Heart left ventricle (tissue), 16 donors: ENCODE data around the gene HOXD3. TPM values are rescaled to one million over a fixed set of nuclear protein-coding genes. Genes with fewer than 3 reads are reported as not detected.

Experiments used
- ATAC-seq, 4 donors: fragments of 200-7000 bp; cut with Tn5 transposase; one replicate each; pipeline ENCODE4 v1.9.1; 2020 to 2022; ENCODE audit warnings: moderate library complexity in 4 of 4, mild to moderate bottlenecking in 3 of 4, moderate number of reproducible peaks in 1 of 4
- DNase-seq, 5 donors: peaks; one replicate each; pipeline ENCODE4 v3.0.0-alpha.2; 2020
- H3K27ac ChIP-seq, 12 donors: fragments of 200-600 bp; sonication (generic) in 4 of 12; one replicate each; pipeline versions ENCODE4 v1.5.0 to v1.8.0; 2016 to 2022; ENCODE audit warnings: mild to moderate bottlenecking in 2 of 12
- H3K27me3 ChIP-seq, 9 donors: fragments of 200-600 bp; sonication (generic) in 2 of 9; one replicate each; pipeline versions ENCODE4 v1.5.1 to v1.8.0; 2016 to 2022; ENCODE audit warnings: mild to moderate bottlenecking in 3 of 9
- H3K36me3 ChIP-seq, 9 donors: fragments of 200-600 bp; sonication (generic) in 2 of 9; one replicate each; pipeline versions ENCODE4 v1.5.0 to v1.8.0; 2018 to 2022; ENCODE audit warnings: mild to moderate bottlenecking in 2 of 9
- H3K4me1 ChIP-seq, 12 donors: fragments of 200-600 bp; sonication (generic) in 4 of 12; one replicate each; pipeline versions ENCODE4 v1.5.0 to v1.8.0; 2016 to 2022; ENCODE audit warnings: mild to moderate bottlenecking in 3 of 12
- H3K4me3 ChIP-seq, 12 donors: fragments of 200-600 bp; sonication (generic) in 4 of 12; one replicate each; pipeline versions ENCODE4 v1.5.0 to v1.8.0; 2017 to 2022; ENCODE audit warnings: mild to moderate bottlenecking in 9 of 12, moderate library complexity in 4 of 12
- H3K9me3 ChIP-seq, 12 donors: fragments of 200-600 bp; sonication (generic) in 4 of 12; one replicate each; pipeline versions ENCODE4 v1.5.0 to v1.8.0; 2016 to 2022; ENCODE audit warnings: mild to moderate bottlenecking in 1 of 12
- CTCF ChIP-seq, 12 donors: fragments of 200-600 bp; sonication (generic) in 4 of 12; IDR thresholded peaks; one replicate each; pipeline versions ENCODE4 v1.5.0 to v1.8.0; 2018 to 2022; ENCODE audit warnings: antibody characterized with exemption in 12 of 12, mild to moderate bottlenecking in 5 of 12
- POLR2A ChIP-seq, 2 donors: fragments of 450-650 bp; IDR thresholded peaks; one replicate each; pipeline ENCODE4 v1.6.1; 2017; ENCODE audit warnings: antibody characterized with exemption in 2 of 2, mild to moderate bottlenecking in 2 of 2, moderate library complexity in 2 of 2
- WGBS, 4 donors: extraction: QIAGEN DNeasy Blood & Tissue Kit in 2 of 4; methylation state at CpG; one replicate each; pipeline versions ENCODE4 v1.1.5 to v1.1.7; 2013 to 2018; 5-methylcytosine and 5-hydroxymethylcytosine counted together
- intact Hi-C, 10 donors: fragments of 100-400 bp; cut with DNase I; formaldehyde crosslinking; loops; one replicate each; pipeline versions ENCODE4 v1.11.1 to v1.14.2; 2022
- polyA plus RNA-seq, 2 donors: library from polyadenylated mRNA; stranded (reverse); fragments of 200-250 nt; gene quantifications; one replicate each; pipeline ENCODE4 v1.2.3, GENCODE V29; 2013
- total RNA-seq, 9 donors: library from RNA; depleted of rRNA in 2 of 9; stranded (reverse); fragments of >200 nt in 2 of 9; fragmentation: NEBNext Ultra II Directional in 3 of 9; extraction: Animal tissue kit (Norgen Biotek cat#: 25700) in 3 of 9; gene quantifications; one replicate each; pipeline versions ENCODE4 v1.1.0 to v1.2.4, GENCODE V29; 2016 to 2023
- donor health status: ischemic (EF 13 %, LVEDD 7.1; RV severe dilation, severe dysfunction).
- donor health status: healthy with polysubstance abuse.
- donor health status: DM: no; HTN: yes; CAD: no.
- donor health status: DM: no; HTN: no; CAD: no.
- donor health status: ischemic (EF 25% LVEDD 6.9; RV normal size, moderate dysfunction).
- donor health status: ischemic (EF 25% LVEDD 5.7; RV mildly dilated, moderate dysfunction).
- donor health status: healthy.
- donor health status: DM: yes; HTN: yes; CAD: no.
- donor health status: ischemic (EF 35%, LVEDD 5.7; RV mildly dilated, moderate dysfunction).
- donor health status: nonischemic (EF 11% LVEDD 7.7; RV severe dilation, severe dysfunction).
- donor health status: DM: yes; HTN: yes; CAD: no.
- donor health status: PGD.
- donor health status: ischemic (EF 29% LVEDD 5.4; RV normal size, mild dysfunction).
- donor health status: nonischemic (EF 23%, LVEDD 6.1; RV moderate dilation, normal function).

Gene HOXD3
- total and polyA plus RNA-seq, 11 donors = 0.04 to 1.4 (median 0.52) TPM

- H3K27me3 ChIP-seq = peaks cover 45 to 100% (median 82%) of the 10 kb centered on the region in 9 donors
Measured at GRCh38 chr2:176187899-176188773, 31.0 kb downstream of the HOXD3 start, which contains the start of gene HOXD1. Gene HOXD1 (plus strand): TSS chr2:176188668. CDS start chr2:176188802, 134 bp downstream.

DNA sequence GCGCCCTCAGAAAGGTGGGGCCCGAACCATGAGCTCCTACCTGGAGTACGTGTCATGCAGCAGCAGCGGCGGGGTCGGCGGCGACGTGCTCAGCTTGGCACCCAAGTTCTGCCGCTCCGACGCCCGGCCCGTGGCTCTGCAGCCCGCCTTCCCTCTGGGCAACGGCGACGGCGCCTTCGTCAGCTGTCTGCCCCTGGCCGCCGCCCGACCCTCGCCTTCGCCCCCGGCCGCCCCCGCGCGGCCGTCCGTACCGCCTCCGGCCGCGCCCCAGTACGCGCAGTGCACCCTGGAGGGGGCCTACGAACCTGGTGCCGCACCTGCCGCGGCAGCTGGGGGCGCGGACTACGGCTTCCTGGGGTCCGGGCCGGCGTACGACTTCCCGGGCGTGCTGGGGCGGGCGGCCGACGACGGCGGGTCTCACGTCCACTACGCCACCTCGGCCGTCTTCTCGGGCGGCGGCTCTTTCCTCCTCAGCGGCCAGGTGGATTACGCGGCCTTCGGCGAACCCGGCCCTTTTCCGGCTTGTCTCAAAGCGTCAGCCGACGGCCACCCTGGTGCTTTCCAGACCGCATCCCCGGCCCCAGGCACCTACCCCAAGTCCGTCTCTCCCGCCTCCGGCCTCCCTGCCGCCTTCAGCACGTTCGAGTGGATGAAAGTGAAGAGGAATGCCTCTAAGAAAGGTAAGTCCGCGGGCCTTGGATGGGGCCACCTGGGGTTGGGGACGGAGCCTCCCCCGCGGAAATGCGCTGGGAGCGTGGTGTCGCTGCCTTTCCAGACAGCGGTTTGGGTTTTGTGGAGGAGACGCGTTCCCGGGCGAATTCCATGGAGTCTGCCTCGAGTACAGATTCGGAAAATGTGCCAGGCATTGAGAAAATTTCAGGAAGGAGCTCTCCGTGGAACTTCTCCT, 31.9 kb downstream of the HOXD3 start:
- ATAC-seq (peak in 1 of 4 donors; percentile 24), DNase-seq (no peak)
- H3K4me3 ChIP-seq = peak overlapping the region; percentile 35 to 73 (median 56)
- 1 to 4% (median 2%) methylated on average over 64 to 98 of the region's 98 CpGs for WGBS, 4 donors
- intact Hi-C loops = no loop called here
- H3K27ac ChIP-seq = peak overlapping the region in 3 of 12 donors; percentile 26 to 70 (median 29)
- H3K9me3 ChIP-seq = no peaks in the 10 kb centered on the region
- TF ChIP-seq CTCF (IDR thresholded peaks at IDR 0.05) (no peak), POLR2A (IDR thresholded peaks at IDR 0.05) (no peak)
- H3K4me1 ChIP-seq = peaks cover 5 to 32% (median 22%) of the 10 kb centered on the region in 12 donors
- peaks cover 45 to 100% (median 84%) of the 10 kb centered on the region in 9 donors for H3K27me3 ChIP-seq
- no peaks in the 10 kb centered on the region for H3K36me3 ChIP-seq

More at GRCh38 chr2:176187899-176188773, 31.0 kb downstream of the HOXD3 start, which contains the start of gene HOXD1:
- peak within 1 kb of the TSS in 4 of 12 donors; percentile 17 to 70 (median 28) for H3K27ac ChIP-seq
- WGBS, 4 donors = 1 to 2% (median 1%) methylated on average over 31 to 68 of the region's 68 CpGs
- ATAC-seq (peak in 2 of 4 donors; percentile 60 to 82), DNase-seq (peak in 3 of 5 donors; percentile 39 to 70 (median 42))
- intact Hi-C loops = no loop called here
- no peaks in the 10 kb centered on the region for H3K9me3 ChIP-seq
- peak within 1 kb of the TSS; percentile 35 to 73 (median 56) for H3K4me3 ChIP-seq
- H3K4me1 ChIP-seq = peaks cover 5 to 32% (median 22%) of the 10 kb centered on the region in 12 donors
- H3K36me3 ChIP-seq = no peaks in the 10 kb centered on the region
- TF ChIP-seq POLR2A (IDR thresholded peaks at IDR 0.05) (peak in 1 of 2 donors; percentile 23), CTCF (IDR thresholded peaks at IDR 0.05) (no peak)

DNA sequence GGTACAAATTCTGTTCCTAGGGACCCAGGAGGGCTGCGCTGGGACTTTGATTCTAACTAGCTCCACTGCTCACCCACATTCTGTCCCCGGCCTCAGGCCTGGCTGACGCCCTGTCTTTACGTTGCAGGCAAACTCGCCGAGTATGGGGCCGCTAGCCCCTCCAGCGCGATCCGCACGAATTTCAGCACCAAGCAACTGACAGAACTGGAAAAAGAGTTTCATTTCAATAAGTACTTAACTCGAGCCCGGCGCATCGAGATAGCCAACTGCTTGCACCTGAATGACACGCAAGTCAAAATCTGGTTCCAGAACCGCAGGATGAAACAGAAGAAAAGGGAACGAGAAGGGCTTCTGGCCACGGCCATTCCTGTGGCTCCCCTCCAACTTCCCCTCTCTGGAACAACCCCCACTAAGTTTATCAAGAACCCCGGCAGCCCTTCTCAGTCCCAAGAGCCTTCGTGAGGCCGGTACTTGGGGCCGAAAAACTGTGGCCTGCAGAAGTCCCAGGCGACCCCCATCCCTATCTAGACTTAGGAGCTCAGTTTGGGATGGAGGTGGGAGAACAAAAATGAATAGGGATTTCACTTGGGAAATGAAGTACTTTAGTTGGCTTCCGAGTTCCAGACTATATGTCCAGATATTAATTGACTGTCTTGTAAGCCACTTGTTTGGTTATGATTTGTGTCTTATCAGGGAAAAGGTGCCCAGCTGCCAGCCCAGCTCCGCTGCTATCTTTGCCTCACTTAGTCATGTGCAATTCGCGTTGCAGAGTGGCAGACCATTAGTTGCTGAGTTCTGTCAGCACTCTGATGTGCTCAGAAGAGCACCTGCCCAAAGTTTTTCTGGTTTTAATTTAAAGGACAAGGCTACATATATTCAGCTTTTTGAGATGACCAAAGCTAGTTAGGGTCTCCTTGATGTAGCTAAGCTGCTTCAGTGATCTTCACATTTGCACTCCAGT, 32.9 kb downstream of the HOXD3 start:
- DNase-seq = no peak
- Histone ChIP-seq H3K27ac (no peak overlapping the region), H3K4me1 (peaks cover 5 to 32% (median 22%) of the 10 kb centered on the region in 12 donors), H3K9me3 (no peaks in the 10 kb centered on the region), H3K4me3 (peak overlapping the region in 11 of 12 donors; percentile 35 to 73 (median 57)), H3K27me3 (peaks cover 45 to 100% (median 87%) of the 10 kb centered on the region in 9 donors), H3K36me3 (no peaks in the 10 kb centered on the region)
- TF ChIP-seq POLR2A (IDR thresholded peaks at IDR 0.05) (no peak), CTCF (IDR thresholded peaks at IDR 0.05) (no peak)
- WGBS, 4 donors = 12 to 32% (median 17%) methylated on average over 28 of the region's 28 CpGs
- ATAC-seq = peak in 1 of 4 donors; percentile 14
- intact Hi-C loops = no loop called here
